ENCODE measurements around the gene EFR3B.

Gene EFR3B

GRCh38 chr2:25036221-25036559 is 5.7 kb upstream of the EFR3B start:
- no peak for DNase-seq

GRCh38 chr2:25039126-25039525 is 2.8 kb upstream of the EFR3B start:
- no peak for DNase-seq

- DNase-seq, result peak; percentile 90
These were observed 459 bp upstream of the EFR3B start for GRCh38 chr2:25041307-25041927.

GRCh38 chr2:25042321-25043240 is 705 bp downstream of the EFR3B start:
- peak; percentile 59 for DNase-seq

GRCh38 chr2:25043241-25043867 is 1.5 kb downstream of the EFR3B start:
- DNase-seq, result peak; percentile 42

GRCh38 chr2:25044011-25044410 is 2.1 kb downstream of the EFR3B start:
- DNase-seq, result no peak

GRCh38 chr2:25044990-25045389 is 3.1 kb downstream of the EFR3B start:
- DNase-seq, result no peak

- no peak for DNase-seq
These were observed 7.5 kb downstream of the EFR3B start for GRCh38 chr2:25049422-25049821.

GRCh38 chr2:25050128-25050527 is 8.3 kb downstream of the EFR3B start:
- no peak for DNase-seq

GRCh38 chr2:25053041-25053440 is 11.2 kb downstream of the EFR3B start:
- peak; percentile 10 for DNase-seq

- no peak for DNase-seq
These were observed 12.8 kb downstream of the EFR3B start for GRCh38 chr2:25054720-25055119.

- no peak for DNase-seq
These were observed 13.6 kb downstream of the EFR3B start for GRCh38 chr2:25055376-25055920.

- no peak for DNase-seq
These were observed 14.4 kb downstream of the EFR3B start for GRCh38 chr2:25056098-25056821.

GRCh38 chr2:25062511-25062917 is 20.6 kb downstream of the EFR3B start:
- peak; percentile 58 for DNase-seq

- DNase-seq, result no peak
These were observed 22.2 kb downstream of the EFR3B start for GRCh38 chr2:25063876-25064660.

- peak; percentile 13 for DNase-seq
These were observed 23.9 kb downstream of the EFR3B start for GRCh38 chr2:25065768-25066167.

- no peak for DNase-seq
These were observed 24.6 kb downstream of the EFR3B start for GRCh38 chr2:25066455-25066854.

GRCh38 chr2:25068217-25068616 is 26.3 kb downstream of the EFR3B start:
- DNase-seq, result no peak

GRCh38 chr2:25071966-25072365 is 30.1 kb downstream of the EFR3B start:
- DNase-seq, result no peak

- DNase-seq, result no peak
These were observed 30.7 kb downstream of the EFR3B start for GRCh38 chr2:25072606-25073005.

- DNase-seq, result no peak
These were observed 31.1 kb downstream of the EFR3B start for GRCh38 chr2:25073025-25073424.

GRCh38 chr2:25073914-25074313 is 32.0 kb downstream of the EFR3B start:
- no peak for DNase-seq

Measured in NCI-H69 (cell line).